GM21723 (cell line): ENCODE measurements around the gene ZBTB17.
"Not testable (repeated sequence)": the region's sequence is repeated elsewhere in the genome, so short reads cannot be mapped to it uniquely, and the experiment has no call there.

ENCODE experiments used
- ATAC-seq: cut with Tn5 transposase; IDR thresholded peaks from one replicate; pipeline ENCODE4 v1.9.1; 2021; ENCODE audit warnings: mild to moderate bottlenecking, moderate library complexity; ENCODE audit not compliant: unreplicated experiment

ZBTB17 gene

DNA sequence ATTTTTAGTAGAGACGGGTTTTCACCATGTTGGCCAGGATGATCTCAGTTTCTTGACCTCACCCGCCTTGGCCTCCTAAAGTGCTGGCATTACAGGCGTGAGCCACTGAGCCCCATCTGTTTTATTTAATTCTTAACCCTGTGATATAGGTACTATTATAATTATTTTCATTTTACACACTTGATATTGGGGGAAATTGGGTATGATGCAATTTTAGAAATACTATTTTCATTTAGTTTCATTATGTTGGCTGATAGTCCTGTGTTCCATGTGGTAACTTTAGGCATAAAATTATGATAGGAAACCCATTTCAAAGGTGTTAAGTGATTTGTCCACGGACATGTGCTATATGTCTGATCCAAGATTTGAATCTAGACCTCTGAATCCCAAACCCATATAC, 67.3 kb downstream of the ZBTB17 start:
- no peak for ATAC-seq

DNA sequence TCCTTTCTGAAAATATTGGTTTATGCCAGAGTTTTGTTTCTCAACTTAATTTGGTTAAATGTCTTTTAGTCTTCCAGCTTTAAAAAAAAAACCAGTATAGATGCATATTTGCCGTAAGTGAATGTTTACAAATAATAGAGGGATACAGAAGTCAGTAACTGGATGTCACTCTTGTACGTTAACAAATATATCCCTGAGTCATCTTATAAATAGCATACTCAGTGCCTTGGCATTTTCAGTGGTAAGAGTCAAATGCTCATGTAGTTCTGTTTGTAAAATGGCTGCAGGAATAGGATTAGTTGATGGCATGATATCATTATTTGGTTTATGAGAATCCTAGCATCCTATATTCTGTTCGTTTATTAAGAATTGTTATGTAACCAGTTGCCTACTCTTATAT, 73.0 kb downstream of the ZBTB17 start:
- ATAC-seq = no peak

- ATAC-seq = no peak
These were observed 75.1 kb downstream of the ZBTB17 start for GRCh38 chr1:15900662-15901279.

- ATAC-seq = no peak
These were observed 76.6 kb downstream of the ZBTB17 start for GRCh38 chr1:15899266-15899665.

- ATAC-seq = not testable (repeated sequence)
These were observed 78.9 kb downstream of the ZBTB17 start for GRCh38 chr1:15896841-15897610.

DNA sequence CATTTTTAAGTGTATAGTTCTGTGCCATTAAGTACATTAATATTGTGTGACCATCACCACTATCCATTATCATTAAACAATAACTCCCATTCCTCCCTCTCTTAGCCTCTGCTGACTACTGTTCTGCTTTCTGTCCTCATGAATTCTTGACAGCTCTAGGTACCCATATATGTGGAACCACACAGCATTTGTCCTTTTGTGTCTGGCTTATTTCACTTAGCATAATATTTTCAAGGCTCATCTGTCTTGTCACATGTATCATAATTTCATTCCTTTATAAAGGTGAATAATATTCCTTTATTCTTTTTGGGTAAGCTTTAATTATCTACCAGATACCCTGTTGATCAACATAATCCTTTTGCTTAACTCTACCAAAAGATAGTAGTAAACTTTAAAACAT, 80.7 kb downstream of the ZBTB17 start:
- ATAC-seq = no peak

- ATAC-seq = not testable (repeated sequence)
These were observed 82.9 kb downstream of the ZBTB17 start for GRCh38 chr1:15892857-15893599.
